ENCODE results near the gene TNXB. TPM values are rescaled to one million over a fixed set of nuclear protein-coding genes. Genes with fewer than 3 reads are reported as not detected.

The TNXB gene
- total and polyA plus RNA-seq, 2 of the 4 experiments (the other 2 are of a cell fraction), result 0.05 TPM; not detected in 1

DNA sequence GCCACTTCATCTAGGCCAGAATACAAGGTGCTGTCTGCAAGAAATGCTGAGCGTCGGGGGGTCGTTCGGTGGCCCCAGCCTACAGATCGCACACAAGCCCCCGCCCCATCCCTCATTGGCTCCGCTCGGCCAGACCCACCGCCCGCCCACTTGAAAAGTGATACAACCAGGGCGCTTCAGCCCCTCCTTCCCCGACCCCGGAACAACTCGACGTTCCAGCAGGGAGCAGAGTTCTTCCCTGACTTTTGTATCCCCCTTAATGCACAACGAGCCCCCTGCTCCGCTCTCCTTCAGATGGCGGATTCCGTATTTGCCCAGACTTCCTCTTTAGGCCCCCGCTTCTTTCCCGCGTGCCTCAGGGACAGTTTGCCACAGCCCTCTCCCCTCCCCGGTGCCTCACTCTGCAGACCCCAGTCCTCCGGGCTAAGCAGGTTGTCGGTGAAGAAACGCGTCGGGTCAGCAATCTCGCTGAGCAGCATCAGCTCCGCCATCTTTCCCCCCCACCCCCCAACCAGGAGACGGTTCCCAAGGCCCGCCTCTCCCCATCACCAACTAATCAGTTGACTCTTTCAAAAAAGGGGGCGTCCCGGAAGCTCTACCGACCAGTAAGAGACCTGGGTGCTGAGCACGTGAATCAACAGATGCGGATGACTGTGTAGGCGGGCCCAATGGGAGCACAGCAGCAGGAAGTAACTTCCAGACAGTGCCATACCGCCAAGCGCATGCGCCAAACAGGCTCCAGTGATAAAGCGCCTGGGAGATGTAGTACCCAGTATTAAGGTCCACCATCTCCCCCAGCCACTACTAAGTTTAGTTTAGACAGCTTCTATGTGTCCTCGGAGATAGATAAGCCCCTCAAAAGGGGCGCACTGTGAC is 18.8 kb upstream of the TNXB start, which contains the start of gene ATF6B (continued):
- TF ChIP-seq MXI1 (IDR thresholded peaks at IDR 0.05; ENCODE audit: borderline replicate concordance, low read depth, low read length) (no peak), BHLHE40 (IDR thresholded peaks at IDR 0.05; ENCODE audit: low read depth, low read length) (peak; percentile 86), RFX5 (IDR thresholded peaks at IDR 0.05; ENCODE audit: low read depth, low read length) (no peak), POLR2A (IDR thresholded peaks at IDR 0.05; ENCODE audit: low read depth, low read length) (peak; percentile 55; the same call in 1 of the 2 replicates)
- TF ChIP-seq, protein P1, sequence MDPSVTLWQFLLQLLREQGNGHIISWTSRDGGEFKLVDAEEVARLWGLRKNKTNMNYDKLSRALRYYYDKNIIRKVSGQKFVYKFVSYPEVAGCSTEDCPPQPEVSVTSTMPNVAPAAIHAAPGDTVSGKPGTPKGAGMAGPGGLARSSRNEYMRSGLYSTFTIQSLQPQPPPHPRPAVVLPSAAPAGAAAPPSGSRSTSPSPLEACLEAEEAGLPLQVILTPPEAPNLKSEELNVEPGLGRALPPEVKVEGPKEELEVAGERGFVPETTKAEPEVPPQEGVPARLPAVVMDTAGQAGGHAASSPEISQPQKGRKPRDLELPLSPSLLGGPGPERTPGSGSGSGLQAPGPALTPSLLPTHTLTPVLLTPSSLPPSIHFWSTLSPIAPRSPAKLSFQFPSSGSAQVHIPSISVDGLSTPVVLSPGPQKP (IDR thresholded peaks at IDR 0.05; ENCODE audit: borderline replicate concordance, low read depth, low read length), result no peak
